ENCODE results near the gene C12orf42. TPM values are rescaled to one million over a fixed set of nuclear protein-coding genes. Genes with fewer than 3 reads are reported as not detected.

Gene C12orf42
- total RNA-seq, 2 donors from 2014 or later: 6.6 TPM; not detected in 1

- no peaks in the 10 kb centered on the region for H3K36me3 ChIP-seq
Measured at GRCh38 chr12:103513875-103514274, 18.1 kb upstream of the C12orf42 start.

GRCh38 chr12:103505371-103506236 lies 9.8 kb upstream of the C12orf42 start:
- Histone ChIP-seq H3K4me1 (replicated peaks) (no peaks in the 10 kb centered on the region), H3K36me3 (no peaks in the 10 kb centered on the region), H3K27me3 (replicated peaks; ENCODE audit: insufficient read depth) (no peaks in the 10 kb centered on the region), H3K27ac (no peak overlapping the region), H3K4me3 (no peak overlapping the region), H3K9me3 (no peaks in the 10 kb centered on the region)
- TF ChIP-seq POLR2AphosphoS5 (IDR thresholded peaks at IDR 0.05) (no peak), CTCF (IDR thresholded peaks at IDR 0.05) (no peak), POLR2A (IDR thresholded peaks at IDR 0.05) (no peak)
- WGBS: 82% methylated on average over 9 of the region's 9 CpGs
- intact Hi-C loops (cut with DNase I): no loop called here
- no peak for DNase-seq (ENCODE audit: low spot score)

More at GRCh38 chr12:103513875-103514274, 18.1 kb upstream of the C12orf42 start:
- H3K27me3 ChIP-seq (replicated peaks; ENCODE audit: insufficient read depth): no peaks in the 10 kb centered on the region
- no peak for DNase-seq (ENCODE audit: low spot score)
- intact Hi-C loops (cut with DNase I): no loop called here
- no peak overlapping the region for H3K4me3 ChIP-seq
- H3K4me1 ChIP-seq (replicated peaks): no peaks in the 10 kb centered on the region
- WGBS: 74% methylated on average over 3 of the region's 3 CpGs
- TF ChIP-seq POLR2A (IDR thresholded peaks at IDR 0.05) (no peak), CTCF (IDR thresholded peaks at IDR 0.05) (no peak), POLR2AphosphoS5 (IDR thresholded peaks at IDR 0.05) (no peak)
- no peaks in the 10 kb centered on the region for H3K9me3 ChIP-seq
- no peak overlapping the region for H3K27ac ChIP-seq

- Histone ChIP-seq H3K27me3 (replicated peaks; ENCODE audit: insufficient read depth) (no peaks in the 10 kb centered on the region), H3K36me3 (no peaks in the 10 kb centered on the region), H3K4me1 (replicated peaks) (no peaks in the 10 kb centered on the region), H3K9me3 (no peaks in the 10 kb centered on the region), H3K27ac (no peak overlapping the region), H3K4me3 (no peak overlapping the region)
- no peak for DNase-seq (ENCODE audit: low spot score)
- intact Hi-C loops (cut with DNase I): no loop called here
- TF ChIP-seq POLR2AphosphoS5 (IDR thresholded peaks at IDR 0.05) (no peak), POLR2A (IDR thresholded peaks at IDR 0.05) (no peak), CTCF (IDR thresholded peaks at IDR 0.05) (no peak)
- 92% methylated on average over 7 of the region's 7 CpGs for WGBS
Measured at GRCh38 chr12:103504606-103505005, 8.8 kb upstream of the C12orf42 start.

GRCh38 chr12:103503546-103504480 lies 8.0 kb upstream of the C12orf42 start:
- peak in 3 of 4 experiments; percentile 12 to 54 (median 50) for TF ChIP-seq CTCF (IDR thresholded peaks at IDR 0.05)
- TF ChIP-seq POLR2AphosphoS5 (IDR thresholded peaks at IDR 0.05): no peak
- no peak overlapping the region for H3K27ac ChIP-seq
- no peaks in the 10 kb centered on the region for H3K9me3 ChIP-seq
- no peak for DNase-seq (ENCODE audit: low spot score)
- 85% methylated on average over 13 of the region's 14 CpGs for WGBS
- H3K36me3 ChIP-seq: no peaks in the 10 kb centered on the region
- no peak overlapping the region for H3K4me3 ChIP-seq
- intact Hi-C loops (cut with DNase I): no loop called here
- no peaks in the 10 kb centered on the region for H3K27me3 ChIP-seq (replicated peaks; ENCODE audit: insufficient read depth)
- H3K4me1 ChIP-seq (replicated peaks): no peaks in the 10 kb centered on the region

Measured in prostate gland (tissue), 2 donors.